Uterus (tissue), 2 donors: Measurements from ENCODE around the gene SETD3.

Experiments
- CTCF ChIP-seq, 4 experiments: fragments of 200-600 bp in 2 of 4; fragments of 450-650 bp in 2 of 4; sonication (generic) in 2 of 4; IDR thresholded peaks; one replicate each; pipeline ENCODE4 v1.5.1; 2016 to 2019; ENCODE audit warnings: antibody characterized with exemption in 4 of 4, mild to moderate bottlenecking in 2 of 4, moderate library complexity in 1 of 4
- POLR2A ChIP-seq, 2 donors: fragments of 450-650 bp; IDR thresholded peaks; one replicate each; pipeline ENCODE4 v1.6.1; 2016; ENCODE audit warnings: antibody characterized with exemption in 2 of 2, mild to moderate bottlenecking in 1 of 2, moderate library complexity in 1 of 2

DNA sequence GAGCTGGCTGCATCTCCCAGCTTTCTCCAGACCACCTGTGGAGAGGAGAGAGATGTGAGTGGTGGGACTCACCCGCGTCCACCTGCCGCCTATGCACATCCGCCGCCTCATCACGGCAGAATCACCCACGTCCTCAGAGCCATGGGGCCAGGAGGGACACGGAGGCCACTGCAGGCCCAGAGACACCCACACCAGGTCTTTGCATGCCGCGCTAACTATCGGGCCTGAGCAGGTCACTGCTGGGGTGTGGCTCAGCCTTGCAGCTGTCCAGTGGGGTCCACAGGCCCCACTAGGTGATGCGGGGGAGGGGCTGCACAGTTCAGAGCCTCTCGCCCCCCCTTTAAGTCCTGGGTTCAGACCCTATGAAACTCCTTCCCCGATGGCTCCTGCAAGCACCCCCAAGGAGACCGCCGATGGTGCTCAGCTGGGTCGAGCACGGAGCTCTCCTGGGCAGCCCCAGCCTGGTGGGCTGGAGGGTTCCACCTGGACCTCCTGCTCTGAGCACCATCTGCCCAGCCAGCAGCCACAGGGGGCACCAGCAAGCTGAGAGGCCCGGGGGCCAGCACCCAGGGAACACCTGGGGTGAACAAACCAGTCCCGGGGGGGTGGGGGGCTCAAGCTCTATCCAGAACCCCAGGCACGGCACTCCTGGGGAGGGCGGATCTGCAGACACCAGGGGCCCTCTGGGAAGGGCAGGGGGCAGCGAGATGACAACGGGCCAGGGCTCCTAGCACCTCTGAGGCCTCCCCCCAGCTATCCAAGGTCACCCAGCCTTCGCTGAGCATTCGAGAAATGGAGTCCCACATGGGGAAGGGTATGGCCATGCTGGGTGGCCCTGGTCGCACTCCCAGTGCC lies 34.9 kb upstream of the SETD3 start:
- TF ChIP-seq CTCF (IDR thresholded peaks at IDR 0.05) (no peak), POLR2A (IDR thresholded peaks at IDR 0.05) (no peak)
